DND-41 (cell line): ENCODE measurements around the gene ENTPD3.

Source experiments
- ATAC-seq: fragments of 200-7000 bp; cut with Tn5 transposase; 3 replicates; pipeline ENCODE4 v1.9.1; 2021; ENCODE audit warnings: low read depth; ENCODE audit not compliant: insufficient read depth
- DNase-seq: peaks from one replicate; pipeline ENCODE4 v3.0.0-alpha.2; 2020
- H2AFZ ChIP-seq: 2 replicates; pipeline ENCODE4 v1.6.0; 2012; ENCODE audit warnings: low read depth, low read length
- H3K27ac ChIP-seq: 2 replicates; pipeline ENCODE4 v1.5.1; 2012; ENCODE audit warnings: low read length, inconsistent platforms
- H3K27me3 ChIP-seq: fragments of 200-600 bp; sonication (generic); 2 replicates; pipeline ENCODE4 v1.6.0; 2012; ENCODE audit warnings: low read length, mild to moderate bottlenecking, inconsistent platforms; ENCODE audit not compliant: insufficient read depth, poor library complexity
- H3K36me3 ChIP-seq: 2 replicates; pipeline ENCODE4 v1.5.1; 2012; ENCODE audit warnings: low read length, inconsistent platforms; ENCODE audit not compliant: insufficient read depth
- H3K4me1 ChIP-seq: 2 replicates; pipeline ENCODE4 v1.5.1; 2012; ENCODE audit warnings: mild to moderate bottlenecking, low read length; ENCODE audit not compliant: insufficient read depth
- H3K4me2 ChIP-seq: 2 replicates; pipeline ENCODE4 v1.6.0; 2012; ENCODE audit warnings: mild to moderate bottlenecking, moderate library complexity, low read length, inconsistent platforms; ENCODE audit not compliant: insufficient read depth
- H3K4me3 ChIP-seq, 2 experiments: fragments of 200-600 bp in 1 of 2; shearing (Covaris generic) in 1 of 2; 2 replicates each; pipeline ENCODE4 v1.5.1; 2012 to 2016; ENCODE audit warnings: inconsistent platforms in 2 of 2, low read length in 2 of 2, mild to moderate bottlenecking in 2 of 2, low read depth in 1 of 2, moderate library complexity in 1 of 2
- H3K79me2 ChIP-seq: 2 replicates; pipeline ENCODE4 v1.6.0; 2012; ENCODE audit warnings: low read length, inconsistent platforms; ENCODE audit not compliant: insufficient read depth
- H3K9ac ChIP-seq: 2 replicates; pipeline ENCODE4 v1.6.0; 2012; ENCODE audit warnings: low read depth, mild to moderate bottlenecking, inconsistent platforms, low read length, moderate library complexity
- H3K9me3 ChIP-seq: 2 replicates; pipeline ENCODE4 v1.5.1; 2012; ENCODE audit warnings: low read length, moderate library complexity, mild to moderate bottlenecking, inconsistent platforms; ENCODE audit not compliant: insufficient read depth, severe bottlenecking
- H4K20me1 ChIP-seq: 2 replicates; pipeline ENCODE4 v1.6.0; 2012; ENCODE audit warnings: low read length; ENCODE audit not compliant: insufficient read depth
- EZH2 ChIP-seq: IDR thresholded peaks from 3 replicates; pipeline ENCODE4 v1.6.1; 2012; ENCODE audit warnings: borderline replicate concordance, low read depth, mild to moderate bottlenecking, moderate library complexity, low read length, inconsistent platforms; ENCODE audit not compliant: severe bottlenecking
- TF ChIP-seq, protein P1 (sequence below): IDR thresholded peaks from 2 replicates; pipeline ENCODE4 v1.5.1; 2012; ENCODE audit warnings: borderline replicate concordance, low read length, moderate library complexity, mild to moderate bottlenecking; ENCODE audit not compliant: poor library complexity, severe bottlenecking; ENCODE audit errors: extremely low read depth

The ENTPD3 gene

DNA sequence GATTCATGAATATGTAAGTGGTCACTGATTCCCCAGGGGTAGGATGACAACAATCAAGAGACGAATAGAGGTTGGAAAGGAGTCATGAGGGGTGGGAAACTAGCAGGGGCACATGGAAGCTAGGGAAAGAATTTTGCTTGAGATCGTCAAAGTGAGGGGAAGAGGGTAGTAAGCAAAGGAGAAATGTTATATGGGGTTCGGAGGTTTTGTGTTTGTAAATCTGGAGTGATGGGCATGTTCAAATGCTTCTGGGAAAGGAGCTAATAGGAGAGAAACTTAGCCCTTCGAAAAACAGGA is 78.1 kb downstream of the ENTPD3 start:
- Histone ChIP-seq H3K27ac (no peak overlapping the region), H3K79me2 (peaks cover 6% of the 10 kb centered on the region; the same call in 1 of the 2 replicates), H3K36me3 (peaks cover 54% of the 10 kb centered on the region), H3K4me2 (no peak overlapping the region), H3K4me3 (no peak overlapping the region), H3K27me3 (no peaks in the 10 kb centered on the region), H3K4me1 (peaks cover 2% of the 10 kb centered on the region; the same call in 1 of the 2 replicates), H3K9ac (no peak overlapping the region), H4K20me1 (peaks cover 19% of the 10 kb centered on the region; the same call in 1 of the 2 replicates), H2AFZ (no peak overlapping the region), H3K9me3 (no peaks in the 10 kb centered on the region)
- DNase-seq (no peak), ATAC-seq (no peak)
- TF ChIP-seq, protein P1, sequence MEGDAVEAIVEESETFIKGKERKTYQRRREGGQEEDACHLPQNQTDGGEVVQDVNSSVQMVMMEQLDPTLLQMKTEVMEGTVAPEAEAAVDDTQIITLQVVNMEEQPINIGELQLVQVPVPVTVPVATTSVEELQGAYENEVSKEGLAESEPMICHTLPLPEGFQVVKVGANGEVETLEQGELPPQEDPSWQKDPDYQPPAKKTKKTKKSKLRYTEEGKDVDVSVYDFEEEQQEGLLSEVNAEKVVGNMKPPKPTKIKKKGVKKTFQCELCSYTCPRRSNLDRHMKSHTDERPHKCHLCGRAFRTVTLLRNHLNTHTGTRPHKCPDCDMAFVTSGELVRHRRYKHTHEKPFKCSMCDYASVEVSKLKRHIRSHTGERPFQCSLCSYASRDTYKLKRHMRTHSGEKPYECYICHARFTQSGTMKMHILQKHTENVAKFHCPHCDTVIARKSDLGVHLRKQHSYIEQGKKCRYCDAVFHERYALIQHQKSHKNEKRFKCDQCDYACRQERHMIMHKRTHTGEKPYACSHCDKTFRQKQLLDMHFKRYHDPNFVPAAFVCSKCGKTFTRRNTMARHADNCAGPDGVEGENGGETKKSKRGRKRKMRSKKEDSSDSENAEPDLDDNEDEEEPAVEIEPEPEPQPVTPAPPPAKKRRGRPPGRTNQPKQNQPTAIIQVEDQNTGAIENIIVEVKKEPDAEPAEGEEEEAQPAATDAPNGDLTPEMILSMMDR, result no peak
- no peak for TF ChIP-seq EZH2

DNA sequence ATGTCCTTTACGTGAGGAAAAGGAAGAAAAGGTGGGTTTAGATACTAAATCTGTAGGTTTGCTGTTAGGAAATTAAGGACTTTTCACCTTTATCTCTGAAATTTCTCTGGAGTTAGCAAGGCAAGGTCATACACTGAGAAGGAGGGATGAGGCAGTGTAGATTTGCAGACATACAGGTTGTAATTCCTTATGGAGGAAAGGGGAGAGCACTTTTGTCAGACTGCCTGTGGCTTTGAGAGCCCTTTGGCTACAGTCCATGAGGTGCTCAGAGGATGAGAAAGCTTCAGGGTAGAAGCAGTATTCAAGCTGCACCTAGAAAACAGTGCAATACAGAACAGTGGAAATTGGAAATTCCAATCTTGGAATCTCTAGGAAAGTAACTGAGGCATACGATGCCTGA is 78.5 kb downstream of the ENTPD3 start:
- H3K36me3 ChIP-seq, result peaks cover 50% of the 10 kb centered on the region

DNA sequence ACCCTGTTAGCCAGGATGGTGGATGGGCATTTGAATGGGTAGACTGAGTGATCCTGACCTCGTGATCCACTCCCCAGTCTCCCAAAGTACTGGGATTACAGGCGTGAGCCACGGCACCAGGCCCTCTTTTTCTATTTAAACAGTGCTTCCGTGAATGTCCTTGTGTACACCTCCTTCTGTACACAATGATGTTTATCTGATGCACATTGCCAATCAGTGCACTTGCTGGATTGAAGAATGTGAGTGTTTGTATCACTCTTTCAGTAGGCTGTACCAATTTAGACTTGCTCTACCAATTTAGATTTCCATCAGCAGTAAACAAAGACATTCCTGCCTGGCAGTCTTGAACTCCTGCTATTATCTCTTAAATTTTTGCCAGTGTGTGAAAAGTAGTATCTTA is 81.0 kb downstream of the ENTPD3 start:
- TF ChIP-seq, protein P1, result no peak
- TF ChIP-seq EZH2, result no peak
- no peak for ATAC-seq
- Histone ChIP-seq H3K4me2 (no peak overlapping the region), H4K20me1 (peaks cover 9% of the 10 kb centered on the region; the same call in 1 of the 2 replicates), H3K4me1 (no peaks in the 10 kb centered on the region), H3K79me2 (no peaks in the 10 kb centered on the region), H3K4me3 (no peak overlapping the region), H2AFZ (no peak overlapping the region), H3K9ac (no peak overlapping the region), H3K9me3 (no peaks in the 10 kb centered on the region), H3K27me3 (no peaks in the 10 kb centered on the region), H3K27ac (no peak overlapping the region), H3K36me3 (peaks cover 25% of the 10 kb centered on the region)
- no peak for DNase-seq

More for the DNA sequence above, 78.5 kb downstream of the ENTPD3 start:
- Histone ChIP-seq H4K20me1 (peaks cover 17% of the 10 kb centered on the region; the same call in 1 of the 2 replicates), H2AFZ (no peak overlapping the region), H3K4me3 (no peak overlapping the region), H3K27me3 (no peaks in the 10 kb centered on the region), H3K4me2 (no peak overlapping the region), H3K9ac (no peak overlapping the region), H3K4me1 (no peaks in the 10 kb centered on the region), H3K27ac (no peak overlapping the region), H3K79me2 (peaks cover 2% of the 10 kb centered on the region; the same call in 1 of the 2 replicates), H3K9me3 (no peaks in the 10 kb centered on the region)
- no peak for ATAC-seq
- TF ChIP-seq, protein P1, result no peak
- TF ChIP-seq EZH2, result no peak
- DNase-seq, result no peak

DNA sequence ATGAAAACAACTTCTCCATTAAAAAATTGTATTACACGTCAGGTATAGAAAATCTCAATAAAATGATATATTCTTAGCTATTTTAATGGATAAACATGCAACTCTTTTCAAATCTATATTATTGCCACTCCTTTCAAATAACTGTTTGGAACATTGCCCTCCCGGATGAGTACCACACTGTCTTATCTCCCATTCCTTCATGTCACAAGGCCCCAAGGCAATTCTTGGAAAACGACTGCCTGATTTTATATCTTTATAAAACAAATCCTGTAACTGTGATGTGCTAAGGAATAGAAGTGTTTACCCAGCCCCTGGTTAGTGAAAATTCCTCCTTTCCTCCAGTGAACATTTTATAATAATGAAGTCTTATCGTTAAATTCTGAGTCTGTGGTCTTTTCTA is 83.7 kb downstream of the ENTPD3 start:
- Histone ChIP-seq H3K4me1 (no peaks in the 10 kb centered on the region), H3K79me2 (no peaks in the 10 kb centered on the region), H3K9me3 (no peaks in the 10 kb centered on the region), H4K20me1 (no peaks in the 10 kb centered on the region), H3K4me3 (no peak overlapping the region), H3K27me3 (no peaks in the 10 kb centered on the region), H3K4me2 (no peak overlapping the region), H3K36me3 (0 out of 2 replicates have a peak, but pooled peaks cover under 1% of the 10 kb centered on the region), H3K9ac (no peak overlapping the region), H3K27ac (no peak overlapping the region), H2AFZ (no peak overlapping the region)
- ATAC-seq (no peak), DNase-seq (no peak)
- TF ChIP-seq EZH2, result no peak
- TF ChIP-seq, protein P1, result no peak
